Measurements from ENCODE around the gene SHISA8. TPM values are rescaled to one million over a fixed set of nuclear protein-coding genes. Genes with fewer than 3 reads are reported as not detected.
A peak's percentile ranks its signal among the peaks of the same experiment; 100 is the strongest.

The SHISA8 gene
- polyA plus RNA-seq, 1 experiment, result not detected

GRCh38 chr22:41939981-41940831 is 25.3 kb upstream of the SHISA8 start:
- H3K9me3 ChIP-seq (ENCODE audit: control insufficient read depth, insufficient read depth, low read length), result no peaks in the 10 kb centered on the region; the same call in 1 of the 2 replicates
- H3K27ac ChIP-seq (ENCODE audit: low read depth, low read length), result peak overlapping the region; percentile 88
- TF ChIP-seq CTCF (IDR thresholded peaks at IDR 0.05; ENCODE audit: low read depth, low read length), result no peak

DNA sequence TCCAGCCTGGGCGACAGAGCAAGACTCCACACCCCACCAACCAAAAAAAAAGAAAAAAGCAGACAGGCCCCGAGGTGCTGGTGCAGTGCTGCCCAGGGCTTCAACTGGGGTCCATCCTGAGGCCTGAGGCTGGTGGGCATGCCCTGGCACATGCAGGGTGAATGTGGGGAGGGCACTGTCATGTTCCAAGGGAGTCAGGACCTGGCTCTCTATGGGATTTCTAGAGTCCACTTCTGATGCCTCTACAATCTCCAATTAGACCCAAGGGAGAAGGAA is 22.0 kb upstream of the SHISA8 start:
- ChIA-PET POLR2A (no interaction called here), CTCF (interaction anchor here (2.7 kb wide), 1 partner anchor 240 kb away, joined by 10 read pairs; no protein-coding TSS in a partner anchor)
- no peak for DNase-seq (ENCODE audit: low read depth, low spot score)
- H3K4me3 ChIP-seq (ENCODE audit: low read depth, low read length), result no peak overlapping the region
- no peaks in the 10 kb centered on the region for H3K27me3 ChIP-seq (ENCODE audit: control insufficient read depth, insufficient read depth, low read length)
- H3K27ac ChIP-seq (ENCODE audit: low read depth, low read length), result no peak overlapping the region
- no peak for TF ChIP-seq CTCF (IDR thresholded peaks at IDR 0.05; ENCODE audit: low read depth, low read length)
- no peaks in the 10 kb centered on the region; the same call in 1 of the 2 replicates for H3K9me3 ChIP-seq (ENCODE audit: control insufficient read depth, insufficient read depth, low read length)

More at GRCh38 chr22:41939981-41940831, 25.3 kb upstream of the SHISA8 start:
- no peak overlapping the region for H3K4me3 ChIP-seq (ENCODE audit: low read depth, low read length)
- ChIA-PET POLR2A (interaction anchor here (0.5 to 1.6 kb wide), 3 partner anchors 236 to 251 kb away, joined by 3 to 6 read pairs (median 3); partner anchors contain the start of gene SNU13), CTCF (interaction anchor here (0.7 to 9.4 kb wide), 22 partner anchors 9 to 272 kb away, joined by 3 to 281 read pairs (median 5); partner anchors contain the start of genes CCDC134, MEI1, SMIM45 and TNFRSF13C)
- H3K27me3 ChIP-seq (ENCODE audit: control insufficient read depth, insufficient read depth, low read length), result no peaks in the 10 kb centered on the region
- DNase-seq (ENCODE audit: low read depth, low spot score), result no peak

DNA sequence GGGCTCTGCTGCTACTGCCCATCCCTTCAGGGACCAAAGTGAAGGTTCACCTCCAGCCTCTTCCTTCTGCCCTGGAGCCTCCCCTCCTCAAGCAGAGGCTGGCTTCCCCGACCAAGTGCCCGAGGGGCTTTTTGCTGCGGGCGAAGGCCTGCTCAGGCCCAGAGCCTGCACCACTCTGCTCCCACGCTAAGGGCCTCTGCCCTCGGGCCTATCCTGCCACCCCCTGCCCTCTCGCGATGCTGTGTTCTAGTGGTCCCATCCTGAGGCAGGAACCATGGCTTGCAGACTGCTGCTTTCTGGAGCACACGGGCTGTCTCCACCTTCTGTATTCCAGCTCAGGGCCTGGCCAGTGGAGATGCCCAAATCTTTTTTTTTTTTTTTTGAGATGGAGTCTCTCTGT is 20.6 kb upstream of the SHISA8 start:
- no peaks in the 10 kb centered on the region for H3K27me3 ChIP-seq (ENCODE audit: control insufficient read depth, insufficient read depth, low read length)
- POLR2A ChIA-PET, result no interaction called here
- H3K27ac ChIP-seq (ENCODE audit: low read depth, low read length), result no peak overlapping the region
- DNase-seq (ENCODE audit: low read depth, low spot score), result no peak
- no peaks in the 10 kb centered on the region; the same call in 1 of the 2 replicates for H3K9me3 ChIP-seq (ENCODE audit: control insufficient read depth, insufficient read depth, low read length)
- CTCF ChIA-PET, result interaction anchor here (0.7 to 2.7 kb wide), 2 partner anchors 73 to 238 kb away, joined by 4 to 10 read pairs; no protein-coding TSS in a partner anchor
- no peak overlapping the region for H3K4me3 ChIP-seq (ENCODE audit: low read depth, low read length)
- no peak for TF ChIP-seq CTCF (IDR thresholded peaks at IDR 0.05; ENCODE audit: low read depth, low read length)

GRCh38 chr22:41935015-41935351 is 20.1 kb upstream of the SHISA8 start:
- no peak for DNase-seq (ENCODE audit: low read depth, low spot score)

More at GRCh38 chr22:41935015-41935351, 20.1 kb upstream of the SHISA8 start:
- ChIA-PET CTCF (interaction anchor here (0.7 to 1.3 kb wide), 2 partner anchors 9 to 238 kb away, joined by 4 to 5 read pairs; no protein-coding TSS in a partner anchor), POLR2A (interaction anchor here (0.6 kb wide), 1 partner anchor 14 kb away, joined by 6 read pairs; no protein-coding TSS in a partner anchor)
- TF ChIP-seq CTCF (IDR thresholded peaks at IDR 0.05; ENCODE audit: low read depth, low read length), result no peak
- Histone ChIP-seq H3K27me3 (ENCODE audit: control insufficient read depth, insufficient read depth, low read length) (no peaks in the 10 kb centered on the region), H3K27ac (ENCODE audit: low read depth, low read length) (no peak overlapping the region), H3K4me3 (ENCODE audit: low read depth, low read length) (no peak overlapping the region), H3K9me3 (ENCODE audit: control insufficient read depth, insufficient read depth, low read length) (no peaks in the 10 kb centered on the region; the same call in 1 of the 2 replicates)
